Liver (tissue), 9 donors: ENCODE results near the gene MDC1. TPM values are rescaled to one million over a fixed set of nuclear protein-coding genes. Genes with fewer than 3 reads are reported as not detected.
"Not testable (repeated sequence)": the region's sequence is repeated elsewhere in the genome, so short reads cannot be mapped to it uniquely, and the experiment has no call there.

ENCODE experiments used
- DNase-seq: peaks from one replicate; pipeline ENCODE4 v3.0.0-alpha.2; 2017; ENCODE audit warnings: low spot score
- H3K27ac ChIP-seq, 2 donors: one replicate each; pipeline ENCODE4 v1.7.0; 2013; ENCODE audit warnings: inconsistent platforms in 2 of 2, low read length in 2 of 2, control low read depth in 1 of 2, low read depth in 1 of 2, mild to moderate bottlenecking in 1 of 2
- H3K27me3 ChIP-seq, 4 donors: one replicate each; pipeline versions ENCODE4 v1.6.1 to v1.7.0; 2013; ENCODE audit warnings: low read length in 3 of 4, inconsistent platforms in 1 of 4, mild to moderate bottlenecking in 1 of 4, moderate library complexity in 1 of 4; ENCODE audit not compliant: control insufficient read depth in 4 of 4, insufficient read depth in 4 of 4
- H3K36me3 ChIP-seq, 4 donors: one replicate each; pipeline versions ENCODE4 v1.6.1 to v1.7.0; 2013; ENCODE audit warnings: low read length in 3 of 4, mild to moderate bottlenecking in 3 of 4, low read depth in 1 of 4, moderate library complexity in 1 of 4; ENCODE audit not compliant: control insufficient read depth in 4 of 4, insufficient read depth in 3 of 4
- H3K4me1 ChIP-seq, 4 donors: one replicate each; pipeline versions ENCODE4 v1.6.1 to v1.7.0; 2013; ENCODE audit warnings: low read length in 3 of 4, mild to moderate bottlenecking in 3 of 4, moderate library complexity in 1 of 4; ENCODE audit not compliant: control insufficient read depth in 4 of 4, insufficient read depth in 4 of 4
- H3K4me3 ChIP-seq, 3 donors: one replicate each; pipeline versions ENCODE4 v1.6.1 to v1.7.0; 2013; ENCODE audit warnings: low read length in 3 of 3, control low read depth in 1 of 3, low read depth in 1 of 3, mild to moderate bottlenecking in 1 of 3
- H3K9ac ChIP-seq, 2 donors: one replicate each; pipeline ENCODE4 v1.7.0; 2013; ENCODE audit warnings: low read length in 2 of 2, mild to moderate bottlenecking in 2 of 2, moderate library complexity in 2 of 2, control low read depth in 1 of 2, low read depth in 1 of 2
- H3K9me3 ChIP-seq, 4 donors: one replicate each; pipeline versions ENCODE4 v1.6.1 to v1.7.0; 2013; ENCODE audit warnings: low read length in 3 of 4; ENCODE audit not compliant: control insufficient read depth in 4 of 4
- ATF3 ChIP-seq: IDR thresholded peaks from 2 replicates; pipeline ENCODE4 v1.6.1; 2016; ENCODE audit warnings: antibody characterized with exemption
- CTCF ChIP-seq: fragments of 150-350 bp; IDR thresholded peaks from 2 replicates; pipeline ENCODE4 v1.5.1; 2017; ENCODE audit warnings: improper control_type of control experiment, low read depth, low read length; ENCODE audit not compliant: missing input control
- EGR1 ChIP-seq, 2 donors: IDR thresholded peaks; 2 replicates each; pipeline ENCODE4 v1.6.1; 2016 to 2018; ENCODE audit warnings: antibody characterized with exemption in 2 of 2, low read depth in 2 of 2
- FOXA1 ChIP-seq: IDR thresholded peaks from 2 replicates; pipeline ENCODE4 v1.6.1; 2016; ENCODE audit warnings: antibody characterized with exemption
- FOXA2 ChIP-seq: IDR thresholded peaks from 2 replicates; pipeline ENCODE4 v1.6.1; 2016; ENCODE audit warnings: antibody characterized with exemption
- GABPA ChIP-seq, 2 donors: IDR thresholded peaks in 1 of 2; conservative IDR thresholded peaks in 1 of 2; 2 replicates each; pipeline ENCODE4 v1.6.1; 2016; ENCODE audit warnings: antibody characterized with exemption in 2 of 2, mild to moderate bottlenecking in 1 of 2, moderate library complexity in 1 of 2
- HNF4A ChIP-seq, 2 donors: conservative IDR thresholded peaks; 2 replicates each; pipeline ENCODE4 v1.6.1; 2016; ENCODE audit warnings: antibody characterized with exemption in 2 of 2, mild to moderate bottlenecking in 2 of 2
- HNF4G ChIP-seq: IDR thresholded peaks from 2 replicates; pipeline ENCODE4 v1.6.1; 2016; ENCODE audit warnings: antibody characterized with exemption
- JUND ChIP-seq, 2 donors: IDR thresholded peaks; 2 replicates each; pipeline ENCODE4 v1.6.1; 2016; ENCODE audit warnings: antibody characterized with exemption in 2 of 2
- MAX ChIP-seq: IDR thresholded peaks from 2 replicates; pipeline ENCODE4 v1.6.1; 2016; ENCODE audit warnings: antibody characterized with exemption
- NR2F2 ChIP-seq: IDR thresholded peaks from 2 replicates; pipeline ENCODE4 v1.6.1; 2016; ENCODE audit warnings: antibody characterized with exemption
- RAD21 ChIP-seq, 2 donors: IDR thresholded peaks; 2 replicates each; pipeline ENCODE4 v1.6.1; 2016; ENCODE audit warnings: antibody characterized with exemption in 2 of 2, mild to moderate bottlenecking in 2 of 2
- RXRA ChIP-seq, 2 donors: IDR thresholded peaks; 2 replicates each; pipeline ENCODE4 v1.6.1; 2017 to 2018; ENCODE audit warnings: antibody characterized with exemption in 2 of 2, mild to moderate bottlenecking in 1 of 2
- SP1 ChIP-seq: IDR thresholded peaks from 2 replicates; pipeline ENCODE4 v1.6.1; 2018; ENCODE audit warnings: antibody characterized with exemption, mild to moderate bottlenecking
- TAF1 ChIP-seq: conservative IDR thresholded peaks from 2 replicates; pipeline ENCODE4 v1.6.1; 2016; ENCODE audit warnings: antibody characterized with exemption, mild to moderate bottlenecking
- YY1 ChIP-seq: IDR thresholded peaks from 2 replicates; pipeline ENCODE4 v1.6.1; 2016; ENCODE audit warnings: antibody characterized with exemption, mild to moderate bottlenecking
- ZBTB33 ChIP-seq: IDR thresholded peaks from 2 replicates; pipeline ENCODE4 v1.6.1; 2016; ENCODE audit warnings: antibody characterized with exemption
- WGBS: extraction: QIAGEN DNeasy Blood & Tissue Kit; methylation state at CpG from one replicate; pipeline ENCODE4 v1.1.7; 2013; 5-methylcytosine and 5-hydroxymethylcytosine counted together
- polyA plus RNA-seq, 2 donors: library from polyadenylated mRNA; stranded (reverse) in 1 of 2; unstranded in 1 of 2; fragments of 200-250 nt in 1 of 2; fragments of >200 nt in 1 of 2; fragmentation: Nextera tagmentation in 1 of 2; extraction: Ambion mirVana in 1 of 2; gene quantifications; one replicate each; pipeline versions ENCODE4 v1.2.1 to v1.2.3, GENCODE V29; 2013 to 2015
- total RNA-seq, 2 donors: library from RNA; depleted of rRNA; stranded (reverse); fragments of >200 nt; gene quantifications; one replicate each; pipeline ENCODE4 v1.2.3, GENCODE V29; 2014
- TF ChIP-seq, protein P1 (sequence below): IDR thresholded peaks from 2 replicates; pipeline ENCODE4 v1.6.1; 2016; ENCODE audit warnings: antibody characterized with exemption, mild to moderate bottlenecking
- donor health status: healthy.
- donor health status: healthy.
- donor health status: healthy.
- donor health status: healthy.
- donor health status: healthy.

The MDC1 gene
- total and polyA plus RNA-seq, 4 donors: 5.9 to 15.5 (median 8.4) TPM

DNA sequence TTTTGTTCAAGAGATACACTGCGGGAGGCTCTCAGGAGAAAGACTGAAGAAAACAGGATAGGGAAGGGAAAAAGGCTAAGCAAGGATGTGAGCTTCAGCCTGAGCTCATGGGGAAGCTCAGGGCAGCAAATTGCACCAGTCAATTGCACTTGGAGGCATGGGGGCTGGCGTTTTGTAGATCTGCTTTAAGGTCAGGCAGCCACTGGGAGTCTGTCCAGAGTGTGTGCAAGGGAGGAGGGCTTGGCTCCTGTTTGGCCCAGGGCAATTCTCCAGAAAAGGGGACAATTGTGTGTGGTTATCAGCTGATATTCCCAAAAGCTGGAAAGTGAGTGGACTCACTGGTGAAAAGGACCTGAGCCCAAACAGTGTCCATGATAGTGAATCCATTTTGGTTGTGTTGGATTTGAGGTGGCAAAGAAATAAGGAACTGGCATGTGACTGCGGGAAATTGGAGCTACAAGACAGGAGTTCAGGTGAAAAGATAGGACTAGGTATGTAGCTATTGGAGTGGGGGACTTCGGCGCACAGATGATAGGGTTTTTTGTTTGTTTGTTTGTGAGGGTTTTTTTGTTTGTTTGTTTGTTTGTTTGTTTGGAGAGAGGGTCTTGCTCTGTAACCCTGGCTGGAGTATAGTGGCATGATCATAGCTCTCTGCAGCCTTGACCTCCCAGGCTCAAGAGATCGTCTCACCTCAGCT, 49.5 kb upstream of the MDC1 start:
- Histone ChIP-seq H3K9me3 (no peaks in the 10 kb centered on the region), H3K9ac (no peak overlapping the region), H3K4me3 (no peak overlapping the region), H3K4me1 (peaks cover 2 to 28% (median 18%) of the 10 kb centered on the region in 4 donors), H3K36me3 (no peaks in the 10 kb centered on the region), H3K27ac (peak overlapping the region in 1 of 2 donors; percentile 40), H3K27me3 (no peaks in the 10 kb centered on the region)
- DNase-seq: no peak
- WGBS: 82% methylated on average over 6 of the region's 6 CpGs
- TF ChIP-seq RAD21 (IDR thresholded peaks at IDR 0.05) (peak; percentile 16 to 59), FOXA1 (no peak), JUND (IDR thresholded peaks at IDR 0.05) (peak in 1 of 2 donors; percentile 13), FOXA2 (no peak), TAF1 (no peak), HNF4A (conservative IDR thresholded peaks at IDR 0.05) (peak; percentile 42 to 47), YY1 (peak; percentile 66), NR2F2 (no peak), CTCF (no peak), ATF3 (no peak), GABPA (IDR thresholded peaks at IDR 0.05 in 1 of 2, conservative IDR thresholded peaks at IDR 0.05 in 1 of 2) (no peak), MAX (no peak), EGR1 (IDR thresholded peaks at IDR 0.05; ENCODE audit: low read depth in 2 of 2) (no peak), ZBTB33 (no peak), HNF4G (no peak), RXRA (IDR thresholded peaks at IDR 0.05) (peak; percentile 57 to 67), SP1 (peak; percentile 70)
- TF ChIP-seq, protein P1, sequence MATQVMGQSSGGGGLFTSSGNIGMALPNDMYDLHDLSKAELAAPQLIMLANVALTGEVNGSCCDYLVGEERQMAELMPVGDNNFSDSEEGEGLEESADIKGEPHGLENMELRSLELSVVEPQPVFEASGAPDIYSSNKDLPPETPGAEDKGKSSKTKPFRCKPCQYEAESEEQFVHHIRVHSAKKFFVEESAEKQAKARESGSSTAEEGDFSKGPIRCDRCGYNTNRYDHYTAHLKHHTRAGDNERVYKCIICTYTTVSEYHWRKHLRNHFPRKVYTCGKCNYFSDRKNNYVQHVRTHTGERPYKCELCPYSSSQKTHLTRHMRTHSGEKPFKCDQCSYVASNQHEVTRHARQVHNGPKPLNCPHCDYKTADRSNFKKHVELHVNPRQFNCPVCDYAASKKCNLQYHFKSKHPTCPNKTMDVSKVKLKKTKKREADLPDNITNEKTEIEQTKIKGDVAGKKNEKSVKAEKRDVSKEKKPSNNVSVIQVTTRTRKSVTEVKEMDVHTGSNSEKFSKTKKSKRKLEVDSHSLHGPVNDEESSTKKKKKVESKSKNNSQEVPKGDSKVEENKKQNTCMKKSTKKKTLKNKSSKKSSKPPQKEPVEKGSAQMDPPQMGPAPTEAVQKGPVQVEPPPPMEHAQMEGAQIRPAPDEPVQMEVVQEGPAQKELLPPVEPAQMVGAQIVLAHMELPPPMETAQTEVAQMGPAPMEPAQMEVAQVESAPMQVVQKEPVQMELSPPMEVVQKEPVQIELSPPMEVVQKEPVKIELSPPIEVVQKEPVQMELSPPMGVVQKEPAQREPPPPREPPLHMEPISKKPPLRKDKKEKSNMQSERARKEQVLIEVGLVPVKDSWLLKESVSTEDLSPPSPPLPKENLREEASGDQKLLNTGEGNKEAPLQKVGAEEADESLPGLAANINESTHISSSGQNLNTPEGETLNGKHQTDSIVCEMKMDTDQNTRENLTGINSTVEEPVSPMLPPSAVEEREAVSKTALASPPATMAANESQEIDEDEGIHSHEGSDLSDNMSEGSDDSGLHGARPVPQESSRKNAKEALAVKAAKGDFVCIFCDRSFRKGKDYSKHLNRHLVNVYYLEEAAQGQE: no peak

- DNase-seq: not testable (repeated sequence)
- H3K4me1 ChIP-seq: peaks cover 2 to 28% (median 18%) of the 10 kb centered on the region in 4 donors
Measured at GRCh38 chr6:30765495-30765894, 48.4 kb upstream of the MDC1 start.

GRCh38 chr6:30764490-30765043, 47.5 kb upstream of the MDC1 start:
- H3K9me3 ChIP-seq, H3K27me3 ChIP-seq, H3K36me3 ChIP-seq, H3K4me3 ChIP-seq, DNase-seq: not testable (repeated sequence)
- Histone ChIP-seq H3K9ac (peak overlapping the region in 1 of 2 donors; percentile 19), H3K27ac (peak overlapping the region; percentile 87 to 93), H3K4me1 (peaks cover 2 to 28% (median 18%) of the 10 kb centered on the region in 4 donors)
- WGBS: 61% methylated on average over 13 of the region's 13 CpGs

More at GRCh38 chr6:30765495-30765894, 48.4 kb upstream of the MDC1 start:
- H3K9me3 ChIP-seq, H3K27ac ChIP-seq, H3K27me3 ChIP-seq, H3K36me3 ChIP-seq, H3K4me3 ChIP-seq, H3K9ac ChIP-seq: not testable (repeated sequence)
- 91% methylated on average over 1 of the region's 1 CpG for WGBS
